Activated CD4-positive, alpha-beta T cell treated with anti-CD3 and anti-CD28 coated beads for 36 hours (primary cell): ENCODE measurements around the gene KRT72. TPM values are rescaled to one million over a fixed set of nuclear protein-coding genes. Genes with fewer than 3 reads are reported as not detected.

Experiments
- ATAC-seq: fragments of 200-7000 bp; cut with Tn5 transposase; one replicate; pipeline ENCODE4 v1.10.0; 2021; ENCODE audit warnings: mild to moderate bottlenecking, moderate library complexity
- CTCF ChIA-PET: fragments of 350-600 bp; sonication (Branson Sonifier 250); formaldehyde crosslinking; loops from one replicate; lab custom pipeline; 2021; ENCODE audit warnings: antibody characterized with exemption; lab: Charles Lee
- POLR2A ChIA-PET: fragments of 350-600 bp; sonication (Branson Sonifier 250); formaldehyde crosslinking; loops from one replicate; lab custom pipeline; 2021; ENCODE audit warnings: antibody characterized with exemption, inconsistent platforms; lab: Charles Lee
- DNase-seq: peaks from one replicate; pipeline ENCODE4 v3.0.0-alpha.2; 2020
- H3K27ac Mint-ChIP-seq: one replicate; pipeline ENCODE4 v1.8.0; 2021; ENCODE audit warnings: mixed read lengths
- H3K27me3 Mint-ChIP-seq: one replicate; pipeline ENCODE4 v1.8.0; 2021; ENCODE audit warnings: mixed read lengths
- H3K36me3 Mint-ChIP-seq: one replicate; pipeline ENCODE4 v1.8.0; 2021; ENCODE audit warnings: low read depth, mixed read lengths
- H3K4me1 Mint-ChIP-seq: one replicate; pipeline ENCODE4 v1.8.0; 2021; ENCODE audit warnings: mixed read lengths
- H3K4me3 Mint-ChIP-seq: one replicate; pipeline ENCODE4 v1.8.0; 2021; ENCODE audit warnings: mild to moderate bottlenecking, moderate library complexity, mixed read lengths
- H3K9me3 Mint-ChIP-seq: one replicate; pipeline ENCODE4 v1.8.0; 2021; ENCODE audit warnings: low read depth, mixed read lengths
- intact Hi-C, 2 experiments: fragments of 100-400 bp; cut with DNase I in 1 of 2; cut with micrococcal nuclease in 1 of 2; formaldehyde crosslinking; loops; one replicate each; pipeline versions ENCODE4 v1.14.2 to v1.15.1; 2022 to 2024; cut with DNase I, micrococcal nuclease
- total RNA-seq, 2 experiments: library from RNA; stranded (reverse); gene quantifications; one replicate each; pipeline ENCODE4 v1.2.3, GENCODE V29; 2021

Gene KRT72
- total RNA-seq, 2 experiments from 2014 or later = 3.2 TPM

DNA sequence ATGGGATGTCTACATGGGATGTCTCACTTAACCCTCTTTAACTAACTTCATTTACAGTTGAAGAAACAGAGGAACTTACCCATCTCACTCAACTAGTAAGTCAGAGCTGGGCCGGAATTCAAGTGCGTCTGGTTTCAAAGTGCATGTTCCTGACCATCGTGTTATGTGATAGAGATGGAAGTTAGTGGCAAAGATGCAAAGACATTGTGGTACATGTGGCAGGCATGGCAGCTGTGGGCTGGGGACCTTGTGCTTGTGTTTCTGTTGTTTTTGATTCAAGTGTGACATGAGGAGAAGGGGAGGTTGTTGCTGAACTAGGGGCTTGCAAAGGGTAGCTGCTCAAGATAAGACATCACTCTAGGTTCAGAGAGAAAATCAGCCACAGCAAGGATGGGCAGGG lies 25.3 kb downstream of the KRT72 start:
- H3K9me3 Mint-ChIP-seq = no peaks in the 10 kb centered on the region

DNA sequence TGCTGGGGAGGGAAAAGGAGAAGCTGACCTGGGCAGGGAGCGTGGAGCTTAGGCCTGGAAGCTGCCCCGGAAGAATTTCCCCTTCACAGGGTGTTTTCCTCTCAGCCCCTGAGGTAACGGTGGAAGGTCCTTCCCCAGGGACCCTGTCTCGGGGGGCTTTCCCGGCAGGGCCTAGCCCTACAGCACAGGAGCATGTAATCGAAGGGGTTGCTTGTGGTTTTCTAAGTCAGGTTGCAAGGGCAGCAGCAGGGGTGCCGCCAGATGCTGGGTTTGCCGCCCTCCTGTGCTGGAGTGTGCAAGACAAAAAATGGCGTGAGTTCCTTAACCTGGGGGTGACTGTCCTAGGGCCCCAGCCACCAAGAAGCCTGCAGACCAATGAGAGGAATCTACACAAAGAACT lies 26.0 kb downstream of the KRT72 start:
- ATAC-seq (no peak), DNase-seq (no peak)
- Mint-ChIP-seq H3K27ac (no peak overlapping the region), H3K9me3 (no peaks in the 10 kb centered on the region), H3K4me3 (no peak overlapping the region), H3K27me3 (no peaks in the 10 kb centered on the region), H3K4me1 (peaks cover 6% of the 10 kb centered on the region), H3K36me3 (no peaks in the 10 kb centered on the region)
- ChIA-PET POLR2A (no interaction called here), CTCF (interaction anchor here (0.5 to 1.7 kb wide), 6 partner anchors 9 to 365 kb away, joined by 3 to 5 read pairs (median 4); no protein-coding TSS in a partner anchor)
- intact Hi-C loops = no loop called here

More for the DNA sequence above, 25.3 kb downstream of the KRT72 start:
- DNase-seq (no peak), ATAC-seq (no peak)
- ChIA-PET CTCF (interaction anchor here (0.6 to 0.8 kb wide), 2 partner anchors 10 to 408 kb away, joined by 3 read pairs; no protein-coding TSS in a partner anchor), POLR2A (no interaction called here)
- Mint-ChIP-seq H3K4me3 (no peak overlapping the region), H3K36me3 (no peaks in the 10 kb centered on the region), H3K27me3 (no peaks in the 10 kb centered on the region), H3K27ac (no peak overlapping the region), H3K4me1 (peaks cover 11% of the 10 kb centered on the region)
- intact Hi-C loops = no loop called here

DNA sequence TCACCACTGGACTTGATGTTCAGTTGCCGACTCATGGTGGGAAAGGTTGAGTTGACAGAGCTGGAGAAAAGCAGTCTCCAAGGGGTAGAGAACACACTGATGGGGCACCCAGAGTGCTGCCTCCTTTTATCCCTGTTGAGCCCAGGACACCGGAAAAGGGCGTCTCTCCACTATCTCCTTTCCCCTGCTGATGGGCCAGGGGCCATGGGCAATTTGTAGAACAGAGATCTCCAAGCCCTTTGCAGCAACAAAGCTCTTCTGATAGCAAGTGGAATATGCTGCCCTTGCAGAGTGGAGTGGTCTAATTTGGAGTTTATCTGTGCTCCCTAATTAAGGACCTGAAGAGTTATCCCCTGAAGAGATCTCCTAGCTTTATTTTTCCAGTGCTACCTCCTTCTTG lies 27.5 kb downstream of the KRT72 start, which contains the start of gene KRT74:
KRT74 (minus strand) TSS at position 101 of the 400 bp plus-strand sequence; CDS start at position 35, 66 bp downstream.
- POLR2A ChIA-PET = no interaction called here
- no peaks in the 10 kb centered on the region for H3K4me1 Mint-ChIP-seq
- H3K36me3 Mint-ChIP-seq = no peaks in the 10 kb centered on the region
- no peaks in the 10 kb centered on the region for H3K27me3 Mint-ChIP-seq
- H3K4me3 Mint-ChIP-seq = no peak within 1 kb of the TSS
- ATAC-seq (no peak), DNase-seq (no peak)
- H3K27ac Mint-ChIP-seq = no peak within 1 kb of the TSS
- CTCF ChIA-PET = interaction anchor here (0.6 to 1.7 kb wide), 5 partner anchors 10 to 548 kb away, joined by 3 to 7 read pairs (median 6); no protein-coding TSS in a partner anchor
- no peaks in the 10 kb centered on the region for H3K9me3 Mint-ChIP-seq
- intact Hi-C loops = no loop called here

DNA sequence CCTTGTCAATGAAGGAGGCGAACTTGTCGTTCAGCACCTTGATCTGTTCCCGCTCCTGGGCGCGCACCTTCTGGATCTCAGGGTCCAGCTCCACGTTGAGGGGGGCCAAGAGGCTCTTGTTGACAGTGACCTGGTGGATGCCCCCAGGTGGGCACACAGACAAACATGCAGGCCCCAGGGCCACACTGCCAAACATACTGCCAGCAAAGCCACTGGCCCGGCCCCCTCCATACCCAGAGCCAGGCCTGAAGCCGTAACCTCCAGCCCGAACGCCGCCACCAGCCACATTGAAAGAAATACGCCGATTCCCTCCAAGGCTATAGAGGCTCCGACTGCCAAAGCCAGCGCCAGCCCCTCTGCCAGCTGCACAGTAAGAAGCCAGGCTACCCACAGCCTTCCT lies 28.0 kb downstream of the KRT72 start:
- ATAC-seq (no peak), DNase-seq (no peak)
- Mint-ChIP-seq H3K27me3 (no peaks in the 10 kb centered on the region), H3K4me1 (no peaks in the 10 kb centered on the region), H3K9me3 (no peaks in the 10 kb centered on the region), H3K4me3 (no peak overlapping the region), H3K36me3 (no peaks in the 10 kb centered on the region), H3K27ac (no peak overlapping the region)
- ChIA-PET CTCF (interaction anchor here (0.6 to 1.7 kb wide), 4 partner anchors 11 to 548 kb away, joined by 3 to 6 read pairs (median 6); no protein-coding TSS in a partner anchor), POLR2A (no interaction called here)
- intact Hi-C loops = no loop called here

DNA sequence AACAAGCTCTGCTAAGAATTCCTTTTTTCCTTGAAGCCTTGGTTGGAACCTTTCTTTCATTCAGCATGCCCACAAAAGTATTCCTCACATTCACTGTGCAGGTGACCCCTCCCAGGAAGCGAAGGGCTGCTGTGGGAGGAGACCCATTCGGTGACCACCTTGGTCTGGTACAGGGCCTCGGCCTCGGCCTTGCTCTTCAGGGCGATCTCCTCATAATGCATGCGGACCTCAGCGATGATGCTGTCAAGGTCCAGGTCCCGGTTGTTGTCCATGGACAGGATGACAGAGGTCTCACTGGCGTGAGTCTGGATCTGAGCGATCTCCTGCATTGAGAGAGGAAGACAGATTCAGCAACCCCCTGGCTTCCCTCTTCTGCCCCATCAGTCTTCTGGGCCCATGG lies 30.8 kb downstream of the KRT72 start:
- Mint-ChIP-seq H3K27ac (no peak overlapping the region), H3K4me1 (no peaks in the 10 kb centered on the region), H3K27me3 (no peaks in the 10 kb centered on the region), H3K9me3 (no peaks in the 10 kb centered on the region), H3K36me3 (no peaks in the 10 kb centered on the region), H3K4me3 (no peak overlapping the region)
- POLR2A ChIA-PET = no interaction called here
- no peak for DNase-seq
- intact Hi-C loops = no loop called here
- ATAC-seq = no peak
- CTCF ChIA-PET = interaction anchor here (0.9 to 1.0 kb wide), 2 partner anchors 15 to 300 kb away, joined by 3 read pairs; no protein-coding TSS in a partner anchor

DNA sequence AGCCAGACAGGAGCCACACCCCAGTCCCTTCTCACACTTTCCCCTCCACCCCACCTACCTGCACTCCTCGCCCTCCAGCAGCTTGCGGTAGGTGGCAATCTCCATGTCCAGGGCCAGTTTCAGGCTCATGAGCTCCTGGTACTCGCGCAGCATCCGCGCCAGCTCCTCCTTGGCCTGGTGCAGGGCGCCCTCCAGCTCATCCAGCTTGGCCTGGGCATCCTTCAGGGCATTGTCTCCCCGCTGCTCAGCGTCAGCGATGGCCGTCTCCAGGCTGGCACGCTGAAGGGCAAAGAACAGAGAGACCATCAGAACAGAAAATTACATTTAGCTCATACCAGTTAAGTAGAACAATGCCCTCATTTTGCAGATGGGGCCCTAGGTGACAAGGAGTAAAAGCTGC lies 33.2 kb downstream of the KRT72 start:
- POLR2A ChIA-PET = no interaction called here
- ATAC-seq (no peak), DNase-seq (no peak)
- Mint-ChIP-seq H3K4me3 (no peak overlapping the region), H3K9me3 (no peaks in the 10 kb centered on the region), H3K27me3 (no peaks in the 10 kb centered on the region), H3K36me3 (no peaks in the 10 kb centered on the region), H3K4me1 (no peaks in the 10 kb centered on the region), H3K27ac (no peak overlapping the region)
- CTCF ChIA-PET = no interaction called here
- intact Hi-C loops = loop anchor here in 1 of 2 experiments (10.0 kb wide), 1 partner anchor 193 kb away; no protein-coding TSS in a partner anchor

DNA sequence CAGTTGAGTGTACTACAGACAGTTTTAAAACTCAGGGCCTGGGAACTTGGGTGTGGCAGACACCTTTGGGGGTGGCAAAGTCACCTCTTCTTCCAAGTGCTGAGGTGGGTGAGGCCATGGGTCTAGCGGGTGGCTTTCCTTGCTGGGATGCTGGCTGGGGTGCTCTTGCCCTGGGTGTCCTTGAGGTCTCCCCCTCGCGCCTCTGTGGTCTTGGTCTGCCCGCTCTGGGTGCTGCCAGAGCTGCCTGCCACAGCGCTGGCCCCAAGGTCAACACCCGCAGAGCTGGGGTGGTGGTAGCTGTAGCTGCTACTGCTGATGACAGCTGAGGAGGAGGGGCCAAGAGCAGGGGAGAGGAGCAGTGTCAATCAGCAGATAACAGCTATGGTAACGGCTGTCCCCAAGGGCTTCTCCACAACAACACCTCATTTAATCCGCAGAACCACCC lies 34.4 kb downstream of the KRT72 start:
- CTCF ChIA-PET = interaction anchor here (0.6 to 0.7 kb wide), 2 partner anchors 141 to 271 kb away, joined by 4 read pairs; no protein-coding TSS in a partner anchor
- DNase-seq = no peak
- no peaks in the 10 kb centered on the region for H3K27me3 Mint-ChIP-seq

DNA sequence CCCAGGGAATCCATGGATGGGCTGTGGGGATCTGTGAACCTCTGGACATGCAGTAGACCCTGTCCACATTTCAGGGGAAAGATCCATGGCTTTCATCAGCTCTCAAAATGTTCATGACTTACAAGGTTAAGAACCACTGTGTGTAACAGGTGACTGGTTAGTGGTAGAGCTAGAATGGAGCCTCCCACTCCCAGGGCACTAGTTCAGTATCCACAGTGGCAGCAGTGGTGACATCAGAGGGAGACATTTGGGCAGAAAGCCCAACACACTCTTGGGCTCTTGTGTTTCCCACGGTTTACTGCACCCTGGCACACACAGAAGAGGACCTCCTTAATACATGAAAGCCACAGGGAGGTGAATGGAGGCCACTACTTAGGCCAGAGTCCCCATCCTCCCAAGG lies 36.7 kb downstream of the KRT72 start:
- Mint-ChIP-seq H3K27ac (no peak overlapping the region), H3K27me3 (peaks cover 3% of the 10 kb centered on the region), H3K9me3 (no peaks in the 10 kb centered on the region), H3K36me3 (no peaks in the 10 kb centered on the region), H3K4me3 (no peak overlapping the region), H3K4me1 (no peaks in the 10 kb centered on the region)
- ChIA-PET POLR2A (no interaction called here), CTCF (no interaction called here)
- intact Hi-C loops = loop anchor here in 1 of 2 experiments (10.0 kb wide), 1 partner anchor 190 kb away; no protein-coding TSS in a partner anchor
- DNase-seq (no peak), ATAC-seq (no peak)

More for the DNA sequence above, 34.4 kb downstream of the KRT72 start:
- intact Hi-C loops = loop anchor here in 1 of 2 experiments (10.0 kb wide), 1 partner anchor 192 kb away; no protein-coding TSS in a partner anchor
- ATAC-seq = no peak
- Mint-ChIP-seq H3K4me3 (no peak overlapping the region), H3K36me3 (no peaks in the 10 kb centered on the region), H3K9me3 (no peaks in the 10 kb centered on the region), H3K4me1 (no peaks in the 10 kb centered on the region), H3K27ac (no peak overlapping the region)
- POLR2A ChIA-PET = no interaction called here

DNA sequence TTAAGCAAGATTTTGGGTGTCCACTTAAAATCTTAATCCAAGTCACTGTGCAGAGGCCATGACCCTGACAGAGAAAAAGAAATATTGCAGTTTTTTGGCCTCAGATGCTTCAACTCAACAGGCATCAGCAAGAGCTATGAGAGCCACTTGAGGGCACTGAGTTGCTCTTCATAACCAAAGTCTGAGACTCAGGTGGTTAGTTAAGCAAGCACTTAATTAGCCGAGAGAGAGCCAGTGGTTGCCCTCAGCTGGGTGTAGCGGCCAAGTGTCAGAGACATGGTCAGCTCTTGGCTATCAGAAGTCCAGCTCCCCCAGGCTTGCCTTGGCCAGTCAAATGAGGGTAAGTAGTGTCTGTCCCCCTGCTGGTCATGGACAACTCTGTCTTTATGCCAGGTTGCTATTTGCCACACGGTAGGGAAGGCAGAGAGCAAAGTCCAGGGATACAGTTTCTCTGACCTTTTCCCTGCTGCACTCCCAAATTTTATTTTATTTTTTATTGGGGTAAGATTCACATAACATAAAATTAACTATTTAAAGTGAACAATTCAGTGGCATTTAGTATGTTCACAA lies 39.3 kb downstream of the KRT72 start:
- Mint-ChIP-seq H3K27me3 (peaks cover 7% of the 10 kb centered on the region), H3K9me3 (no peaks in the 10 kb centered on the region), H3K4me1 (no peaks in the 10 kb centered on the region), H3K27ac (no peak overlapping the region), H3K4me3 (no peak overlapping the region), H3K36me3 (no peaks in the 10 kb centered on the region)
- intact Hi-C loops = loop anchor here in 1 of 2 experiments (10.0 kb wide), 1 partner anchor 187 kb away; no protein-coding TSS in a partner anchor
- ATAC-seq (no peak), DNase-seq (no peak)
- CTCF ChIA-PET = interaction anchor here (0.6 to 1.3 kb wide), 2 partner anchors 197 to 418 kb away, joined by 3 to 5 read pairs; no protein-coding TSS in a partner anchor
- POLR2A ChIA-PET = no interaction called here

DNA sequence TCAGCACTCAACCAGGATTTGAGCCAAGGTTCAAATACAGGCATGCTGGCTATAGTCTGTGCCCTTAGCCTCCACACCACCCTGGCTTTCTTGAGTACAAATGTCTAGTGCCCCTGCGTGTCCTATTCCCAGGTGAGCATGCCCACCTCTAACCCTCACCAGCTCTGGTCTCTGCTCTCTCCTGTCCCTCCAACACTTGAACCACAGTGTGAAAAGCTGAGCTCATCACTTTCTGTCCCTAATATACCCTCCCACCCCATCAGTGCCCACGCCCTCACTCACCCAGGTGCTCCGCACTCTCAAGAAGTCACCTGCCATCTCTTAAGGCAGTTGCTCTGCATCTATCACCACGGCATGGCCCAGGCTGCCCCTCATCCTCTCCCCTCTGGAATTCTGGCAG lies 41.3 kb downstream of the KRT72 start:
- Mint-ChIP-seq H3K4me1 (no peaks in the 10 kb centered on the region), H3K4me3 (no peak overlapping the region), H3K27ac (no peak overlapping the region), H3K9me3 (no peaks in the 10 kb centered on the region), H3K36me3 (no peaks in the 10 kb centered on the region), H3K27me3 (peaks cover 7% of the 10 kb centered on the region)
- ATAC-seq = no peak
- CTCF ChIA-PET = interaction anchor here (1.4 kb wide), 1 partner anchor 314 kb away, joined by 5 read pairs; no protein-coding TSS in a partner anchor
- DNase-seq = no peak
- POLR2A ChIA-PET = interaction anchor here (0.6 kb wide), 1 partner anchor 12 kb away, joined by 4 read pairs; no protein-coding TSS in a partner anchor
- intact Hi-C loops = loop anchor here in 1 of 2 experiments (10.0 kb wide), 1 partner anchor 185 kb away; no protein-coding TSS in a partner anchor

DNA sequence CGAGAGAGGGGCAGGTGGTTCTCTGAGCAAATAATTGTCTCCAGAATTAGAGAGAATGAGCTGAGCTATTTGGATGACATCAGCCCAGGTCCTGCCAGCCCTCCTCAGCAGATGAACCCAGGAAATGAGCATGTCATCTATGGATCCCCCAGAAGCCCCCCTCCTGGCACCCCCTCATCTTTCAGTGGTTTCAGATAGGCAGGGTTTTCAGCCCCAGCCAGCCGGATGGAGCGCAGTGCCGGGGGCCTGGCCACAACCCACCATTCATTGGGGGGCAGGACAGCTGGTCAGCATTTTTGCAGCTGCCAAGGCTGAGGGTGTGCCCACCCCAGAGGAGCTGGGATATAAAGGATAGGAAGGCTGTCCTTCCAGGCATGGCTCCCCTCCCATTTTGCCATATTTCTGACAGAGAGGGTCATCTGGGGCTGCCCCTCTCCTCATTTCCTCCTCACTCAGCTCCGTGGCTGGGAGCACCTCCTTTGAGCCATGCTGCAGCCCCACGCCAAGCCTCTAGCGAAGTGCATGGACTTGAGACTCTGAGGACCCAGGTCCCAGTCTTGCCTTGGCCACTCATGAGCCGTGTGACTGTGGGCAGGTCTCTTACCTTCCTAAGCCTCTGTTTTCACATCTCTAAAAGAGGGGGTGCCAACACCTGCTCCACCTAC lies 42.4 kb downstream of the KRT72 start:
- ATAC-seq (no peak), DNase-seq (no peak)
- peaks cover 7% of the 10 kb centered on the region for H3K27me3 Mint-ChIP-seq
- ChIA-PET CTCF (interaction anchor here (0.6 to 1.4 kb wide), 3 partner anchors 20 to 315 kb away, joined by 3 to 5 read pairs (median 5); no protein-coding TSS in a partner anchor), POLR2A (no interaction called here)
- intact Hi-C loops = no loop called here
- no peaks in the 10 kb centered on the region for H3K36me3 Mint-ChIP-seq
- no peaks in the 10 kb centered on the region for H3K9me3 Mint-ChIP-seq
- H3K4me1 Mint-ChIP-seq = no peaks in the 10 kb centered on the region
- no peak overlapping the region for H3K27ac Mint-ChIP-seq
- H3K4me3 Mint-ChIP-seq = no peak overlapping the region
